Calu3 (cell line): ENCODE results near the gene MOV10L1. TPM values are rescaled to one million over a fixed set of nuclear protein-coding genes. Genes with fewer than 3 reads are reported as not detected.
"Not testable (repeated sequence)": the region's sequence is repeated elsewhere in the genome, so short reads cannot be mapped to it uniquely, and the experiment has no call there.

Source experiments
- BruUV-seq: library from RNA; stranded (reverse); fragments of 400-500 nt; replicated peaks from 2 replicates; lab custom pipeline; 2021; lab: Mats Ljungman, UMichigan
- CTCF ChIA-PET: fragments of 300-600 bp; sonication (Branson Sonifier 250); formaldehyde crosslinking; loops from one replicate; lab custom pipeline; 2022; ENCODE audit warnings: antibody characterized with exemption; lab: Charles Lee
- DNase-seq: peaks from one replicate; pipeline ENCODE4 v3.0.0; 2022
- H3K27ac Mint-ChIP-seq: one replicate; pipeline ENCODE4 v1.8.0; 2022; ENCODE audit warnings: mixed read lengths; ENCODE audit not compliant: unreplicated experiment
- H3K27me3 Mint-ChIP-seq: one replicate; pipeline ENCODE4 v1.8.0; 2022; ENCODE audit warnings: mixed read lengths; ENCODE audit not compliant: unreplicated experiment
- H3K36me3 Mint-ChIP-seq: one replicate; pipeline ENCODE4 v1.8.0; 2022; ENCODE audit warnings: mild to moderate bottlenecking, moderate library complexity, mixed read lengths; ENCODE audit not compliant: insufficient read depth, unreplicated experiment
- H3K4me1 Mint-ChIP-seq: one replicate; pipeline ENCODE4 v1.8.0; 2022; ENCODE audit warnings: mild to moderate bottlenecking, low read depth, mixed read lengths; ENCODE audit not compliant: unreplicated experiment
- H3K4me3 Mint-ChIP-seq: one replicate; pipeline ENCODE4 v1.8.0; 2022; ENCODE audit warnings: mild to moderate bottlenecking, low read depth, moderate library complexity, mixed read lengths; ENCODE audit not compliant: unreplicated experiment
- H3K9me3 Mint-ChIP-seq: one replicate; pipeline ENCODE4 v1.8.0; 2022; ENCODE audit warnings: low read depth, mixed read lengths; ENCODE audit not compliant: unreplicated experiment
- intact Hi-C: fragments of 100-400 bp; cut with micrococcal nuclease; formaldehyde crosslinking; loops from one replicate; pipeline ENCODE4 v1.10.0; 2022; ENCODE audit not compliant: unreplicated experiment
- total RNA-seq: library from RNA; stranded (reverse); gene quantifications from 2 replicates; pipeline ENCODE4 v1.2.3, GENCODE V29; 2022
- TF ChIP-seq, protein P1 (sequence below): fragments of 200-600 bp; IDR thresholded peaks from one replicate; pipeline ENCODE4 v1.8.0; 2022; ENCODE audit warnings: antibody characterized with exemption; ENCODE audit not compliant: unreplicated experiment

Gene MOV10L1
- total RNA-seq, 1 experiment from 2014 or later = not detected

DNA sequence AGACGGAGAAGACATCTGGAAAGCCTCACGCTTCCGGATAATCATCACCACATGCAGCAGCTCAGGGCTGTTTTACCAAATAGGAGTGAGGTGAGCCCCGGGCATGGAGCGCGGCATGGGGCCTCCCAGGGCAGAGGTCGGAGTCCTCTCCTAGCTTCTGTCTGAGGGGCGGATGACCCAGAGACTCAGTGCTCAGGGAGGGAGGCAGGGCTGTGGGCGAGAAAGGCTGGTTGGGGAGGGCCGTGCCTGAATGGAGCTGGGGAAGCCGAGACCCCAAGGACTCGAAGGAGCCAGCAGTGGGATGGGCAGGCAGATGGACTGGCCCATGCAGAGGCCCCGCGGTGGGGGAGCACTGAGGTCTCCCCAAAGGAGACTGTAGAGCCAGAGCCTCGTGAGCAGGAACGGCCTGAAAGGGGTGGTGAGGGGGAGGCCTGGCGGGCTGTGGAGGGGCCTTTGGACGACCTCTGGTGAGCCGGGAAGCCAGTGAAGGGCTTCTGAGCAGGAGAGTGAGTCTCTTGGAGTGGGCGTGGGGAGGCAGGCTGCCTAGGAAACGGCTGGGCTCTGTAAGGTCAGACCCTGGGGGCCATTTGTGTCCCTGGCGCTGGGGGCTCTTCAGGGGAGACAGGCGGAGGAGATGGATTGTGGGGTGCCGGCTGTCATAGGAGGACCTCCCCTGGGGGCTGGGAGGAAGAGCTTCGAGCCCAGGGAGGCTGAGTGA is 56.1 kb downstream of the MOV10L1 start:
- TF ChIP-seq, protein P1, sequence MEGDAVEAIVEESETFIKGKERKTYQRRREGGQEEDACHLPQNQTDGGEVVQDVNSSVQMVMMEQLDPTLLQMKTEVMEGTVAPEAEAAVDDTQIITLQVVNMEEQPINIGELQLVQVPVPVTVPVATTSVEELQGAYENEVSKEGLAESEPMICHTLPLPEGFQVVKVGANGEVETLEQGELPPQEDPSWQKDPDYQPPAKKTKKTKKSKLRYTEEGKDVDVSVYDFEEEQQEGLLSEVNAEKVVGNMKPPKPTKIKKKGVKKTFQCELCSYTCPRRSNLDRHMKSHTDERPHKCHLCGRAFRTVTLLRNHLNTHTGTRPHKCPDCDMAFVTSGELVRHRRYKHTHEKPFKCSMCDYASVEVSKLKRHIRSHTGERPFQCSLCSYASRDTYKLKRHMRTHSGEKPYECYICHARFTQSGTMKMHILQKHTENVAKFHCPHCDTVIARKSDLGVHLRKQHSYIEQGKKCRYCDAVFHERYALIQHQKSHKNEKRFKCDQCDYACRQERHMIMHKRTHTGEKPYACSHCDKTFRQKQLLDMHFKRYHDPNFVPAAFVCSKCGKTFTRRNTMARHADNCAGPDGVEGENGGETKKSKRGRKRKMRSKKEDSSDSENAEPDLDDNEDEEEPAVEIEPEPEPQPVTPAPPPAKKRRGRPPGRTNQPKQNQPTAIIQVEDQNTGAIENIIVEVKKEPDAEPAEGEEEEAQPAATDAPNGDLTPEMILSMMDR = no peak
- Mint-ChIP-seq H3K4me3 (no peak overlapping the region), H3K4me1 (peaks cover 16% of the 10 kb centered on the region), H3K36me3 (no peaks in the 10 kb centered on the region), H3K27ac (no peak overlapping the region), H3K27me3 (peaks cover 65% of the 10 kb centered on the region), H3K9me3 (no peaks in the 10 kb centered on the region)
- no peak for DNase-seq
- CTCF ChIA-PET = no interaction called here
- BruUV-seq = no TSS peak
- intact Hi-C loops = loop anchor here (5.0 to 10.0 kb wide), 2 partner anchors 211 to 351 kb away; no protein-coding TSS in a partner anchor

DNA sequence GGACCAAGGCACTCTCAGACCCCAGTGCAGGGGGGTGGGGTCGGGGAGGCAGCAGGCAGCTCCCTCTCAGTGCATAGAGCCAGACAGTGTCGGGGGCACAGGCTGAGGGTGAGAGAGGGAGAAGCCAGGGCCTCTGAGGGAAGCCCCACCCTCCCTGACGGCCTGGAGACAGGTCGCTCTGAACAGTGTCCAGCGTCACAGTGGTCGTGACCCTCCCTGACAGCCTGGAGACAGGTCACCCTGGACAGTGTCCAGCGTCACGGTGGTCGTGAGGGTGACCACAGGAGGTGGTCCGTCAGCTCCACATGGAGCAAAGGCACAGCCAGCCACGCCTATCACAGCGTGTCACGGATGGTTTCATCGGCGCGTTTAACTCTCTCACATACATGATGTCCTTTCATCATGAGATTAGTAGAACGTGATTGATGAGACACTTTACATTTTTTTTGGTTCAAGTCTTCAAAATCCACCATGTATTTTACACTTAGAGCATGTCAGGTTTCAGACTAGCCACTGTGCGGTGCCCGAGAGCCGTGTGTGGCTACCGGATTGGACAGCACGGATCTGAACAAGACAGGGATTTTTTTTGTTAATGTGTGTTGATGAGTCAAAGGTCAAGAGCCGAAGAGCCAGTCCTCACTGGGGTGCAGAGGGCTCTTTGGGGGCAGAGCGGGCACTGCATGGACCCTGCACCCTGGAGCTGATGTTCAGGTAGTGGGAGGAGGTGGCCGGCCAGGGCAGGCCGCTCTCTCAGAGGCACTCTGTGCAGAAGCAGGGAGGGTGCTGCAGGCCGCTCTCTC is 56.8 kb downstream of the MOV10L1 start:
- peak; percentile 75 for DNase-seq
- TF ChIP-seq, protein P1 = peak; percentile 56
- H3K4me1 Mint-ChIP-seq = peaks cover 16% of the 10 kb centered on the region
- peaks cover 62% of the 10 kb centered on the region for H3K27me3 Mint-ChIP-seq
- no peaks in the 10 kb centered on the region for H3K36me3 Mint-ChIP-seq
- no peak overlapping the region for H3K4me3 Mint-ChIP-seq
- CTCF ChIA-PET = no interaction called here
- BruUV-seq = no TSS peak
- no peak overlapping the region for H3K27ac Mint-ChIP-seq
- intact Hi-C loops = loop anchor here (5.0 to 10.0 kb wide), 2 partner anchors 212 to 351 kb away; no protein-coding TSS in a partner anchor
- no peaks in the 10 kb centered on the region for H3K9me3 Mint-ChIP-seq

DNA sequence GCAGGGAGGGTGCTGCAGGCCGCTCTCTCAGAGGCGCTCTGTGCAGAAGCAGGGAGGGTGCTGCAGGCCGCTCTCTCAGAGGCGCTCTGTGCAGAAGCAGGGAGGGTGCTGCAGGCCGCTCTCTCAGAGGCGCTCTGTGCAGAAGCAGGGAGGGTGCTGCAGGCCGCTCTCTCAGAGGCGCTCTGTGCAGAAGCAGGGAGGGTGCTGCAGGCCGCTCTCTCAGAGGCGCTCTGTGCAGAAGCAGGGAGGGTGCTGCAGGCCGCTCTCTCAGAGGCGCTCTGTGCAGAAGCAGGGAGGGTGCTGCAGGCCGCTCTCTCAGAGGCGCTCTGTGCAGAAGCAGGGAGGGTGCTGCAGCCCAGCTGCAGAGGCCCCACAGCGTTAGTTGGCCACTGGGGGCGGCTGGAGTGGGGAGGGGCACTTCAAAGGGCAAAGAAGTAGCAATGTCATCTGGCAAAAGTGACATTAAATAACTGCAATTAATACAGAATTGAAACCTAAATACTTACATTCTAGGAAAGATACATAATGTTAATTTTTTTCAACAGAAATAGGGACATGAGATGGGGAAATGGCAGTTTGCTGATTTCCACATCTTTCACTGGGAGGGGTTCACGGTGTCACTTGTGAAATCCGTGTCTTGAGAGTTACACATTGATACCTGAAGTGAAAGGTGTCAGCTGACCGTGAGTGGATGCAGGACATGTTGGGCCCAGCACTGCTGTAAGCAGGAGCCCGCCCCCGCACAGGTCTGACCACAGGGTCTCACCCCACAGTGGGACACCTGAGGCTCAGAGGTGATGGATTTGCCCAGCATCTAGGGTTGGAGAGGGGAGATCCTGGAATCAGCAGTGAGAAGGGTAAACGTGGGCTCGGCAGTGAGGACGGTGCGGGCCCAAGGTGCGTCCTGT is 57.7 kb downstream of the MOV10L1 start:
- intact Hi-C loops = loop anchor here (5.0 to 10.0 kb wide), 2 partner anchors 213 to 350 kb away; no protein-coding TSS in a partner anchor
- CTCF ChIA-PET = interaction anchor here (0.7 to 1.7 kb wide), 2 partner anchors 14 to 61 kb away, joined by 3 to 4 read pairs; no protein-coding TSS in a partner anchor
- Mint-ChIP-seq H3K27me3 (peaks cover 53% of the 10 kb centered on the region), H3K4me1 (peaks cover 16% of the 10 kb centered on the region)
- DNase-seq, H3K4me3 Mint-ChIP-seq, BruUV-seq, H3K9me3 Mint-ChIP-seq, H3K27ac Mint-ChIP-seq, H3K36me3 Mint-ChIP-seq: not testable (repeated sequence)

DNA sequence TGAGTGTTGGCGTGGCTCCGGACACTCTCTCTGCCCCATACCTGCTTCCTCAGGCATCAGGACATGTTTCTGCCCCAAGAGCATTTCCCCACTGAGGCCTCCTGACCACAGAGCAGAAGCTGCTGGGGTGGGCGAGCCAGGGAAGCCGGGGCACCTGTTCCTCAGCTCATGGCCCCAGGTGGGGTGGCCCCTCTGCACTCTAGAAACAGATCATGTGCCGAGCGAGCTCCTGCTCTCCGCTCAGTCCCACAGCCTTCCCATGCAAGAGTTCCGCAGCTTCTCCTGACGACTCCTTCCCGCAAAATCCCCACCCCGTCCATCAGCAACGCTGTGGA is 58.3 kb downstream of the MOV10L1 start:
- DNase-seq = no peak
- Mint-ChIP-seq H3K4me1 (peaks cover 16% of the 10 kb centered on the region), H3K4me3 (no peak overlapping the region), H3K27me3 (peaks cover 47% of the 10 kb centered on the region), H3K9me3 (no peaks in the 10 kb centered on the region), H3K36me3 (no peaks in the 10 kb centered on the region), H3K27ac (no peak overlapping the region)
- intact Hi-C loops = loop anchor here (5.0 to 10.0 kb wide), 2 partner anchors 213 to 349 kb away; no protein-coding TSS in a partner anchor
- TF ChIP-seq, protein P1 = no peak
- no TSS peak for BruUV-seq
- CTCF ChIA-PET = interaction anchor here (0.7 to 1.7 kb wide), 2 partner anchors 13 to 60 kb away, joined by 3 to 4 read pairs; no protein-coding TSS in a partner anchor
